Measurements from ENCODE around the gene PRPF31.

DNA sequence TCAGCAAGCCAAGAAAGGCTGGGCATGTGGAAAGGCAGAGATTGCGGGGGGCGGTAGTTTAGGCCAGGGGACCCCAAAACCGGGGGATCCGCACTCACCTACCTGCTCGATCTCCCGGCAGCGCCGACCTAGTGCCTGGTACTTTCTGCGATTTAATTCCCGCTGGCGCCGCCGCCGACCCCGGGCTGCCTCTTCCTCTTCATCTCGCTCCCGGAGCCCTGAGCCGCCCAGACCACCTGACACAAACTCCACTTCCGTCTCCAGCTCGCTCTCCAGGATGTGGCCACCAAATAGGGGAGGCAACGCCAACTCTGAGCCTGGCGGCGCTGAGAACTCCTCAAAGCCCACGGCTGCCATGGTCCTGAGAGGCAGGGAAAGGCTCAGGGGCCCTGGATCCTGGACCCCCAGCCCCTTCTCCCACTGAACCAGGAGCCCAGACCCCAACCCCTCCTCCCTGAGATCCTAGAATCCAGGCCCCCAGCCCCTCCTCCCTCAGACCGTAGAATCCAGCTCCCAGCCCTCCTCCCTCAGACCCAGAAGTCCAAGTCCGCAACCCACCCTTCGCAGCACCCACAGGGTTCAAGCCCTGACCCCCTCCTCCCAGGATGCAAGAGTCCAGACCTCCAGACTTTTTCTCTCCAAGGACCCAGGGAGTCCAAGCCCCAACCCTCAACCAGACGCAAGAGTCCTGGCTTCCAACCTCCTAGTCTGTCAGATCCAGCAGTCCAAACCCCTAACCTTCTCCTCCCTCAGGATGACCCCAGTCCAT is 1.0 kb upstream of the PRPF31 start:
- TF ChIP-seq CTCF (conservative IDR thresholded peaks at IDR 0.05 in 1 of 2, IDR thresholded peaks at IDR 0.05 in 1 of 2; ENCODE audit: extremely low read depth in 1 of 2, insufficient read depth in 1 of 2, low read depth in 1 of 2, low read length in 2 of 2) (no peak), EZH2 (IDR thresholded peaks at IDR 0.05; ENCODE audit: borderline replicate concordance, low read length) (no peak)
